Nephron (organoid): ENCODE data around the gene RNF112.

Experiments used
- H3K27ac Mint-ChIP-seq, 3 experiments: 2 replicates each; pipeline ENCODE4 v1.8.0; 2020; ENCODE audit warnings: mixed read lengths in 3 of 3, mild to moderate bottlenecking in 2 of 3, moderate library complexity in 1 of 3
- H3K27me3 Mint-ChIP-seq: 2 replicates; pipeline ENCODE4 v1.8.0; 2021; ENCODE audit warnings: low read depth, mild to moderate bottlenecking, moderate library complexity, mixed read lengths
- H3K36me3 Mint-ChIP-seq: 2 replicates; pipeline ENCODE4 v1.8.0; 2020; ENCODE audit warnings: low read depth, mixed read lengths
- H3K4me1 Mint-ChIP-seq: 2 replicates; pipeline ENCODE4 v1.8.0; 2020; ENCODE audit warnings: mixed read lengths
- H3K4me3 Mint-ChIP-seq, 3 experiments: 2 replicates each; pipeline ENCODE4 v1.8.0; 2020; ENCODE audit warnings: mild to moderate bottlenecking in 3 of 3, mixed read lengths in 3 of 3, moderate library complexity in 2 of 3
- H3K9me3 Mint-ChIP-seq: 2 replicates; pipeline ENCODE4 v1.8.0; 2020; ENCODE audit warnings: mixed read lengths
- TF ChIP-seq, protein P1 (sequence below), 3 experiments: fragments of 200-600 bp; sonication (generic); IDR thresholded peaks; one replicate each; pipeline ENCODE4 v1.5.0; 2021; ENCODE audit warnings: antibody characterized with exemption in 3 of 3; ENCODE audit not compliant: unreplicated experiment in 3 of 3

Gene RNF112, protein sequence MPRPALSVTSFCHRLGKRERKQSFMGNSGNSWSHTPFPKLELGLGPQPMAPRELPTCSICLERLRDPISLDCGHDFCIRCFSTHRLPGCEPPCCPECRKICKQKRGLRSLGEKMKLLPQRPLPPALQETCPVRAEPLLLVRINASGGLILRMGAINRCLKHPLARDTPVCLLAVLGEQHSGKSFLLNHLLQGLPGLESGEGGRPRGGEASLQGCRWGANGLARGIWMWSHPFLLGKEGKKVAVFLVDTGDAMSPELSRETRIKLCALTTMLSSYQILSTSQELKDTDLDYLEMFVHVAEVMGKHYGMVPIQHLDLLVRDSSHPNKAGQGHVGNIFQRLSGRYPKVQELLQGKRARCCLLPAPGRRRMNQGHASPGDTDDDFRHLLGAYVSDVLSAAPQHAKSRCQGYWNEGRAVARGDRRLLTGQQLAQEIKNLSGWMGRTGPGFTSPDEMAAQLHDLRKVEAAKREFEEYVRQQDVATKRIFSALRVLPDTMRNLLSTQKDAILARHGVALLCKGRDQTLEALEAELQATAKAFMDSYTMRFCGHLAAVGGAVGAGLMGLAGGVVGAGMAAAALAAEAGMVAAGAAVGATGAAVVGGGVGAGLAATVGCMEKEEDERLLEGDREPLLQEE

DNA sequence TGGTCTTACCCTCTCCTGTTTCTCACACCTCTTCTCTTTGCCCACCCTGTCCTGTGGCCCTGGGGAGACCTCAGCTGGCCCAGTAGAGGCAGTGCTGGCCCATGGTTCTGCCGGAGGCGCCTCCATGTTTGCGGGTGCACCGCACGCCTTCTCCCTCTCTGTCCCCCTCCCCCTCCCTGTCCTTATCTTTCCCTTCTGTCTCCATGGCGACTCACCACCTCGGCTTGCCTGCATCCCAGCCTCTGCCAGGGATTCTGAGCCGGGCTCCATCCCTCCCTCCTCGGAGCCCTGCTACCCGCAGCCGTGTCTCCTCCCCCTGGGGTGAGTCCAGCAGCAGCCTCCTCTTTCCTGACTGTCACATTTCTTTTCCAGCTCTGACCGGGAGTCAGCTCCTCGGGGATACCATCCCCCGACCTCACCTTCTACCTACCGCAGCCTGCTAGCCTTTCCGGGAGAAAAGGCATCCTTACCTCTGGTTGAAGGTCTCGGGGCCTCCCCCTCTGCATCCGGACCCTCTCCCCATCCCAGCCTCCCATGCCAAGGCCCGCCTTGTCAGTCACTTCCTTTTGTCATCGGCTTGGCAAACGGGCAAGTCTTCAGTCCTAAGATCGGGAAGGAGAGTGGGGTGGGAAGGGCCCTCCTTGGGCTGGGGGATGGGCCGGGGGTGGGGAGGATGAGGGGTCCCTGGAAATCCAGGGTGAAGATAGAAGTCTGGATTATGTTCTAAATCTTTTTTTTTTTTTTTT, at the start of gene RNF112:
Gene RNF112, plus strand, starts transcription at position 358 of the 746 bp plus-strand sequence. Its CDS starts 177 bp downstream, at position 535.
- Mint-ChIP-seq H3K4me3 (peak within 1 kb of the TSS in 1 of 3 experiments; percentile 60), H3K4me1 (peaks cover 20% of the 10 kb centered on the region), H3K36me3 (no peaks in the 10 kb centered on the region), H3K9me3 (no peaks in the 10 kb centered on the region), H3K27me3 (peaks cover 12% of the 10 kb centered on the region), H3K27ac (peak within 1 kb of the TSS in 2 of 3 experiments; percentile 23 to 61)
- TF ChIP-seq, protein P1, sequence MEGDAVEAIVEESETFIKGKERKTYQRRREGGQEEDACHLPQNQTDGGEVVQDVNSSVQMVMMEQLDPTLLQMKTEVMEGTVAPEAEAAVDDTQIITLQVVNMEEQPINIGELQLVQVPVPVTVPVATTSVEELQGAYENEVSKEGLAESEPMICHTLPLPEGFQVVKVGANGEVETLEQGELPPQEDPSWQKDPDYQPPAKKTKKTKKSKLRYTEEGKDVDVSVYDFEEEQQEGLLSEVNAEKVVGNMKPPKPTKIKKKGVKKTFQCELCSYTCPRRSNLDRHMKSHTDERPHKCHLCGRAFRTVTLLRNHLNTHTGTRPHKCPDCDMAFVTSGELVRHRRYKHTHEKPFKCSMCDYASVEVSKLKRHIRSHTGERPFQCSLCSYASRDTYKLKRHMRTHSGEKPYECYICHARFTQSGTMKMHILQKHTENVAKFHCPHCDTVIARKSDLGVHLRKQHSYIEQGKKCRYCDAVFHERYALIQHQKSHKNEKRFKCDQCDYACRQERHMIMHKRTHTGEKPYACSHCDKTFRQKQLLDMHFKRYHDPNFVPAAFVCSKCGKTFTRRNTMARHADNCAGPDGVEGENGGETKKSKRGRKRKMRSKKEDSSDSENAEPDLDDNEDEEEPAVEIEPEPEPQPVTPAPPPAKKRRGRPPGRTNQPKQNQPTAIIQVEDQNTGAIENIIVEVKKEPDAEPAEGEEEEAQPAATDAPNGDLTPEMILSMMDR (IDR thresholded peaks at IDR 0.05; ENCODE audit: unreplicated experiment in 3 of 3) = no peak

DNA sequence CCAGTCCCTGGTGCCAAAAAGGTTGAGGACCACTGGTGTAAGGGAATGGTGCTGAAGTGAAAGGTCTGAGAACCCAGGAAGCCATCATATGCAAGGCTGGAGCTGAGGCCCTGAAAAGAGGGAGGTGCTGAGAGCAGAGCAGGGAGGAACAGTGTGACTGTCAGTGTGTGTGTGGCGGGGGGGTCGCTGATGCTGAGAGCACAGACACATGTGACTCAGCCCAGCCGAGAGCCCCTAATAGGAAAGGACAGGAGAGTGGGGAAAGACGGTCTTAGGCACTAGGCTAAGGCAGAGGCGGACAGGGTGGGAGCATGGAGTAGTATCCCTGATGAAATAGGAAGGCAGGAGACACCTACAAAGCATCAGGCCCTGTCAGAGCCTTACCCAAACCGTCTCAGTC, 49.7 kb upstream of the RNF112 start:
- TF ChIP-seq, protein P1 (IDR thresholded peaks at IDR 0.05; ENCODE audit: unreplicated experiment in 3 of 3) = no peak
- Mint-ChIP-seq H3K4me1 (peaks cover 55% of the 10 kb centered on the region), H3K27ac (peak overlapping the region; percentile 20 to 60 (median 24)), H3K4me3 (peak overlapping the region; percentile 87 to 93 (median 91)), H3K9me3 (no peaks in the 10 kb centered on the region), H3K36me3 (peaks cover 13% of the 10 kb centered on the region), H3K27me3 (no peaks in the 10 kb centered on the region)

DNA sequence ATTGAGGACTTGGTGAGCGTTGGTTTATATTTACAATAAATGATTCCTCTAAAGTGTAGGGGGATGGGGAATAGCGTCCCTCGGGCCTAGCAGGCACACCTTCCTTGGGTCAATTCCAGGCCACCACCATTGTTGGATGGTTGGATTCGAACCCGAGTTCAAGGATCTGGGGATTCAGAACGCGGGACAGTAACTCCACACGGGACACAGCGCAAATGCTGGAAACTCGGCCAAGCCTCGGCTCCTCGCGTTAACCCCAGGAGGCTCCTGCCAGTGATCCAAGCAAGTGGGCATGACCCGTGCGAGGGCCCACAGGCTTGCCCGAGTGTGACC, 49.1 kb upstream of the RNF112 start:
- Mint-ChIP-seq H3K9me3 (no peaks in the 10 kb centered on the region), H3K4me3 (peak overlapping the region; percentile 87 to 93 (median 91)), H3K27ac (peak overlapping the region; percentile 20 to 88 (median 24)), H3K27me3 (no peaks in the 10 kb centered on the region), H3K4me1 (peaks cover 55% of the 10 kb centered on the region), H3K36me3 (peaks cover 8% of the 10 kb centered on the region)
- TF ChIP-seq, protein P1 (IDR thresholded peaks at IDR 0.05; ENCODE audit: unreplicated experiment in 3 of 3) = no peak

DNA sequence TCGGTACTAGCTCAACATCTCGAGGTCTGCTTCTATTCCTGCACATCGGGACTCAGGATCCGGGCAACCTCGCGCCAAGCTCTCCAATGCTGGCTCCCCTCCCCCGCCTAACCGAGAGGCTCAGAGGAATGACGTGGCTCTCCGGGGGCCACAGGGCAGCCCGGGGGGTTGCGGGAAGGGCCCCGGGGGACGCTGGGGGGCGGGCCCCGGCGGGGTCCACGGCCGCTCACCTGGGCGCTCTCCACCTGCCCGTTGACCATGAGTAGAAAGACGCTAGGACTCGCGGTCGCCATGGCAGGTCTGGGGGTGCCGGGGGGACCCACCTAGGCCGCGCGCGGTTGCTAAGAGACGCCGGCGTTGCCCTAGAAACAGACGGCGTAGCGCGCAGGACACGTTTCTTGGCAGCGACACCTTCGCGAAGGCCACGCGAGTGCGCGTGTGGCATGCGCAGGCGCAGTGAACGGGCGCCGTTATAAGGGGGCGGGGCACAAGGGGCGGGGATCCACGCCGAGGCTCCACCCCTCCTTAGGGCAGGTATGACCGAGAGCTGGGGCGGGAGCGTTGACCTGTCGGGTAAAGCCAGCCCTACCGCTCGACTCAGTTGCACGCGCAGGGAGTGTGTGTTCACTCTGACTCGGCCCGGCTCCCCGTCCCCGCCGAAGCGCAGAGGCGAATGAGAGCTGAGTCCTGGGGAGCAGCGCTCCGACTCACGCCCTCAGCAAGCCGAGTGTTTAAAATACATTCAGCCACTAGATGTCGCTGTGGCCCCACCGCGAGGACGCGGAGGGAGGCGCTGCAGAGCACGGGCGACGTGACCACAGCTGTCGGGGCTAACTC, 48.5 kb upstream of the RNF112 start, which contains the start of gene B9D1:
Gene B9D1, minus strand, starts transcription at position 447 of the 837 bp plus-strand sequence. Its CDS starts 154 bp downstream, at position 293.
- Mint-ChIP-seq H3K27me3 (no peaks in the 10 kb centered on the region), H3K36me3 (peaks cover 3% of the 10 kb centered on the region), H3K4me3 (peak within 1 kb of the TSS; percentile 87 to 93 (median 91)), H3K9me3 (no peaks in the 10 kb centered on the region), H3K4me1 (peaks cover 55% of the 10 kb centered on the region), H3K27ac (peak within 1 kb of the TSS; percentile 88 to 95 (median 92))
- TF ChIP-seq, protein P1 (IDR thresholded peaks at IDR 0.05; ENCODE audit: unreplicated experiment in 3 of 3) = peak; percentile 97 to 99 (median 98)

DNA sequence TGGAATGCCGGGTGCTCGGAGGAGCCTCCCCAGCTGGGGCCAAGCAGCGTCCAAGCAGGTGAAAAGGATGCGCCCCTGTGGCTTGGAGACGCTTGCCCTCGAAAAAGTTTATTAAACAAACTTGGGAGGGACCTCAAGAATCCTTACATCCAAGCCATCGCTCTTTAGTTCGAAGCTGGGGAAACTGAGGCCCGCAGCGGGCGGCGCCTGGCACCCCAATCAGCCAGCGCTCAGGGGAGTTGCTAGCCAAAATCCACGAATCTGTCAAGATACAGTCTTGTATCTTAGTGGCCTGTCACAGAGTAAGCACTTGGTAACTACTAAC, 48.0 kb upstream of the RNF112 start:
- peaks cover 3% of the 10 kb centered on the region for H3K36me3 Mint-ChIP-seq
- TF ChIP-seq, protein P1 (IDR thresholded peaks at IDR 0.05; ENCODE audit: unreplicated experiment in 3 of 3) = peak in 2 of 3 experiments; percentile 25 to 47
- H3K27me3 Mint-ChIP-seq = no peaks in the 10 kb centered on the region
- H3K4me3 Mint-ChIP-seq = peak overlapping the region; percentile 87 to 93 (median 91)
- no peaks in the 10 kb centered on the region for H3K9me3 Mint-ChIP-seq
- H3K27ac Mint-ChIP-seq = peak overlapping the region; percentile 85 to 95 (median 92)
- peaks cover 55% of the 10 kb centered on the region for H3K4me1 Mint-ChIP-seq
